PC-9 (cell line): ENCODE measurements around the gene C17orf107. TPM values are rescaled to one million over a fixed set of nuclear protein-coding genes. Genes with fewer than 3 reads are reported as not detected.

ENCODE experiments used
- BruUV-seq: library from RNA; stranded (reverse); fragments of 400-500 nt; replicated peaks from 2 replicates; lab custom pipeline; 2021; lab: Mats Ljungman, UMichigan
- CTCF ChIA-PET: fragments of 300-600 bp; sonication (Branson Sonifier 250); formaldehyde crosslinking; loops from one replicate; lab custom pipeline; 2022; ENCODE audit warnings: antibody characterized with exemption; lab: Charles Lee
- POLR2A ChIA-PET: fragments of 300-600 bp; sonication (Branson Sonifier 250); formaldehyde crosslinking; loops from one replicate; lab custom pipeline; 2022; ENCODE audit warnings: antibody characterized with exemption; ENCODE audit not compliant: unreplicated experiment; lab: Charles Lee
- DNase-seq, 2 experiments: peaks; one replicate each; pipeline versions ENCODE4 v3.0.0 to v3.0.0-alpha.2; 2015 to 2022; ENCODE audit warnings: mixed read lengths in 1 of 2
- H2AFZ ChIP-seq: fragments of 200-600 bp; sonication (generic); 2 replicates; pipeline ENCODE4 v1.8.1; 2017; ENCODE audit warnings: antibody characterized with exemption
- H3F3A ChIP-seq: fragments of 200-600 bp; sonication (generic); 2 replicates; pipeline ENCODE4 v1.8.1; 2017; ENCODE audit warnings: antibody characterized with exemption, mild to moderate bottlenecking, low read depth; ENCODE audit not compliant: insufficient read depth
- H3K27ac ChIP-seq: fragments of 200-600 bp; sonication (generic); 2 replicates; pipeline ENCODE4 v1.6.1; 2016; ENCODE audit warnings: mixed run types
- H3K27me3 ChIP-seq: fragments of 200-600 bp; sonication (generic); 2 replicates; pipeline ENCODE4 v1.6.1; 2016; ENCODE audit warnings: low read depth, mixed run types; ENCODE audit not compliant: insufficient read depth
- H3K36me3 ChIP-seq: fragments of 200-600 bp; sonication (generic); 2 replicates; pipeline ENCODE4 v1.6.1; 2016; ENCODE audit warnings: low read depth, mixed run types
- H3K4me1 ChIP-seq: fragments of 200-600 bp; sonication (generic); replicated peaks from 2 replicates; pipeline ENCODE4 v1.6.1; 2016; ENCODE audit warnings: mixed run types; ENCODE audit not compliant: insufficient read depth
- H3K4me2 ChIP-seq: fragments of 200-600 bp; sonication (generic); 2 replicates; pipeline ENCODE4 v1.6.1; 2017; ENCODE audit warnings: mixed run types
- H3K4me3 ChIP-seq: fragments of 200-600 bp; sonication (generic); 2 replicates; pipeline ENCODE4 v1.6.1; 2016; ENCODE audit warnings: mixed run types
- H3K79me2 ChIP-seq: fragments of 200-600 bp; sonication (generic); 2 replicates; pipeline ENCODE4 v1.6.1; 2017; ENCODE audit warnings: low read depth, mixed run types
- H3K9me2 ChIP-seq: fragments of 200-600 bp; sonication (generic); 2 replicates; pipeline ENCODE4 v1.8.1; 2017; ENCODE audit warnings: mild to moderate bottlenecking; ENCODE audit not compliant: insufficient read depth
- H3K9me3 ChIP-seq: fragments of 200-600 bp; sonication (generic); 2 replicates; pipeline ENCODE4 v1.8.1; 2016; ENCODE audit warnings: low read depth; ENCODE audit not compliant: insufficient read depth
- H4K20me1 ChIP-seq: fragments of 200-600 bp; sonication (generic); 2 replicates; pipeline ENCODE4 v1.8.1; 2017; ENCODE audit not compliant: insufficient read depth
- EZH2 ChIP-seq: fragments of 200-600 bp; sonication (generic); IDR thresholded peaks from 2 replicates; pipeline ENCODE4 v1.8.0; 2017; ENCODE audit warnings: antibody characterized with exemption, low read depth
- intact Hi-C: fragments of 100-400 bp; cut with micrococcal nuclease; formaldehyde crosslinking; loops from one replicate; pipeline ENCODE4 v1.10.0; 2022; ENCODE audit not compliant: unreplicated experiment
- total RNA-seq: library from RNA; stranded (reverse); gene quantifications from 2 replicates; pipeline ENCODE4 v1.2.3, GENCODE V29; 2021
- TF ChIP-seq, protein P1 (sequence below): fragments of 200-600 bp; sonication (generic); conservative IDR thresholded peaks from 2 replicates; pipeline ENCODE4 v1.6.1; 2017; ENCODE audit warnings: mixed run types, antibody characterized with exemption, mild to moderate bottlenecking, moderate library complexity

Gene C17orf107
- total RNA-seq, 1 experiment from 2014 or later = 3.1 TPM

- Histone ChIP-seq H2AFZ (no peak overlapping the region), H3K4me2 (no peak overlapping the region), H3K9me3 (no peaks in the 10 kb centered on the region), H3K79me2 (no peaks in the 10 kb centered on the region), H3K4me3 (no peak overlapping the region), H3K4me1 (no peaks in the 10 kb centered on the region), H3K27ac (no peak overlapping the region), H4K20me1 (no peaks in the 10 kb centered on the region), H3K27me3 (no peaks in the 10 kb centered on the region), H3F3A (peaks cover 18% of the 10 kb centered on the region; the same call in 1 of the 2 replicates), H3K36me3 (no peaks in the 10 kb centered on the region), H3K9me2 (no peaks in the 10 kb centered on the region)
- no peak for DNase-seq
- no peak for TF ChIP-seq EZH2
- TF ChIP-seq, protein P1, sequence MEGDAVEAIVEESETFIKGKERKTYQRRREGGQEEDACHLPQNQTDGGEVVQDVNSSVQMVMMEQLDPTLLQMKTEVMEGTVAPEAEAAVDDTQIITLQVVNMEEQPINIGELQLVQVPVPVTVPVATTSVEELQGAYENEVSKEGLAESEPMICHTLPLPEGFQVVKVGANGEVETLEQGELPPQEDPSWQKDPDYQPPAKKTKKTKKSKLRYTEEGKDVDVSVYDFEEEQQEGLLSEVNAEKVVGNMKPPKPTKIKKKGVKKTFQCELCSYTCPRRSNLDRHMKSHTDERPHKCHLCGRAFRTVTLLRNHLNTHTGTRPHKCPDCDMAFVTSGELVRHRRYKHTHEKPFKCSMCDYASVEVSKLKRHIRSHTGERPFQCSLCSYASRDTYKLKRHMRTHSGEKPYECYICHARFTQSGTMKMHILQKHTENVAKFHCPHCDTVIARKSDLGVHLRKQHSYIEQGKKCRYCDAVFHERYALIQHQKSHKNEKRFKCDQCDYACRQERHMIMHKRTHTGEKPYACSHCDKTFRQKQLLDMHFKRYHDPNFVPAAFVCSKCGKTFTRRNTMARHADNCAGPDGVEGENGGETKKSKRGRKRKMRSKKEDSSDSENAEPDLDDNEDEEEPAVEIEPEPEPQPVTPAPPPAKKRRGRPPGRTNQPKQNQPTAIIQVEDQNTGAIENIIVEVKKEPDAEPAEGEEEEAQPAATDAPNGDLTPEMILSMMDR = no peak
- intact Hi-C loops = no loop called here
- CTCF ChIA-PET = no interaction called here
- BruUV-seq = TSS peak; percentile 16
- POLR2A ChIA-PET = interaction anchor here (1.2 kb wide), 1 partner anchor 159 kb away, joined by 4 read pairs; no protein-coding TSS in a partner anchor
Observed at GRCh38 chr17:4897198-4897687, 2.1 kb upstream of the C17orf107 start.

- ChIA-PET CTCF (no interaction called here), POLR2A (interaction anchor here (1.2 kb wide), 1 partner anchor 160 kb away, joined by 4 read pairs; no protein-coding TSS in a partner anchor)
- H3K9me2 ChIP-seq = no peaks in the 10 kb centered on the region
- no TSS peak for BruUV-seq
- H3K27me3 ChIP-seq = no peaks in the 10 kb centered on the region
- H3K4me2 ChIP-seq = no peak overlapping the region
- no peaks in the 10 kb centered on the region for H3K9me3 ChIP-seq
- H3K4me3 ChIP-seq = no peak overlapping the region
- H3F3A ChIP-seq = peaks cover 23% of the 10 kb centered on the region; the same call in 1 of the 2 replicates
- H3K79me2 ChIP-seq = no peaks in the 10 kb centered on the region
- DNase-seq = no peak
- H3K36me3 ChIP-seq = no peaks in the 10 kb centered on the region
- intact Hi-C loops = no loop called here
- H3K27ac ChIP-seq = no peak overlapping the region
- no peak for TF ChIP-seq EZH2
- TF ChIP-seq, protein P1 = no peak
- peaks cover 3% of the 10 kb centered on the region for H3K4me1 ChIP-seq
- H4K20me1 ChIP-seq = no peaks in the 10 kb centered on the region
- H2AFZ ChIP-seq = no peak overlapping the region
Observed at GRCh38 chr17:4897785-4898184, 1.6 kb upstream of the C17orf107 start.

GRCh38 chr17:4898351-4898750, 985 bp upstream of the C17orf107 start:
- TF ChIP-seq, protein P1 = no peak
- no peak for TF ChIP-seq EZH2
- H3K36me3 ChIP-seq = no peaks in the 10 kb centered on the region
- intact Hi-C loops = no loop called here
- H3K27ac ChIP-seq = no peak overlapping the region; the same call in 1 of the 2 replicates
- CTCF ChIA-PET = no interaction called here
- no TSS peak for BruUV-seq
- H3K9me3 ChIP-seq = no peaks in the 10 kb centered on the region
- POLR2A ChIA-PET = no interaction called here
- H3K79me2 ChIP-seq = no peaks in the 10 kb centered on the region
- H3K4me1 ChIP-seq = peaks cover 9% of the 10 kb centered on the region
- no peak overlapping the region for H3K4me3 ChIP-seq
- peaks cover 29% of the 10 kb centered on the region; the same call in 1 of the 2 replicates for H3F3A ChIP-seq
- H3K4me2 ChIP-seq = no peak overlapping the region
- no peaks in the 10 kb centered on the region for H3K9me2 ChIP-seq
- DNase-seq = no peak
- no peaks in the 10 kb centered on the region for H3K27me3 ChIP-seq
- H4K20me1 ChIP-seq = no peaks in the 10 kb centered on the region
- no peak overlapping the region for H2AFZ ChIP-seq
